Esophagus squamous epithelium (tissue), 4 donors: ENCODE results near the gene ST6GAL1.
"Not testable (repeated sequence)": the region's sequence is repeated elsewhere in the genome, so short reads cannot be mapped to it uniquely, and the experiment has no call there.

Experiments
- POLR2A ChIP-seq, 4 donors: fragments of 450-650 bp; IDR thresholded peaks; one replicate each; pipeline ENCODE4 v1.6.1; 2017; ENCODE audit warnings: antibody characterized with exemption in 4 of 4, mild to moderate bottlenecking in 4 of 4, moderate library complexity in 3 of 4
- TF ChIP-seq, protein P1 (sequence below), 6 experiments: fragments of 450-650 bp in 4 of 6; fragments of 200-600 bp in 2 of 6; sonication (generic) in 2 of 6; IDR thresholded peaks; one replicate each; pipeline ENCODE4 v1.5.1; 2016 to 2019; ENCODE audit warnings: antibody characterized with exemption in 6 of 6, mild to moderate bottlenecking in 4 of 6, moderate library complexity in 4 of 6

DNA sequence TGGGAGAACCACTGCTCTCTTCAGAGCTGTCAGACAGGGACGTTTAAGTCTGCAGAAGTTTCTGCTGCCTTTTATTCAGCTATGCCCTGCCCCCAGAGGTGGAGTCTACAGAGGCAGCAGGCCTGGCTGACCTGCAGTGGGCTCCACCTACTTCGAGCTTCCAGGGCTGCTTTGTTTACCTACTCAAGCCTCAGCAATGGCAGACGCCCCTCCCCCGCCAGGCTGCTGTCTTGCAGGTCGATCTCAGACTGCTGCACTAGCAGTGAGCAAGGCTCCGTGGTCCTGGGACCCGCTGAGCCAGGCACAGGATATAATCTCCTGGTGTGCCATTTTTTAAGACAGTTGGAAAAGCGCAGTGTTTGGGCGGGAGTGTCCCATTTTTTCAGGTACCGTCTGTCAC, 127.5 kb downstream of the ST6GAL1 start:
- TF ChIP-seq, protein P1, sequence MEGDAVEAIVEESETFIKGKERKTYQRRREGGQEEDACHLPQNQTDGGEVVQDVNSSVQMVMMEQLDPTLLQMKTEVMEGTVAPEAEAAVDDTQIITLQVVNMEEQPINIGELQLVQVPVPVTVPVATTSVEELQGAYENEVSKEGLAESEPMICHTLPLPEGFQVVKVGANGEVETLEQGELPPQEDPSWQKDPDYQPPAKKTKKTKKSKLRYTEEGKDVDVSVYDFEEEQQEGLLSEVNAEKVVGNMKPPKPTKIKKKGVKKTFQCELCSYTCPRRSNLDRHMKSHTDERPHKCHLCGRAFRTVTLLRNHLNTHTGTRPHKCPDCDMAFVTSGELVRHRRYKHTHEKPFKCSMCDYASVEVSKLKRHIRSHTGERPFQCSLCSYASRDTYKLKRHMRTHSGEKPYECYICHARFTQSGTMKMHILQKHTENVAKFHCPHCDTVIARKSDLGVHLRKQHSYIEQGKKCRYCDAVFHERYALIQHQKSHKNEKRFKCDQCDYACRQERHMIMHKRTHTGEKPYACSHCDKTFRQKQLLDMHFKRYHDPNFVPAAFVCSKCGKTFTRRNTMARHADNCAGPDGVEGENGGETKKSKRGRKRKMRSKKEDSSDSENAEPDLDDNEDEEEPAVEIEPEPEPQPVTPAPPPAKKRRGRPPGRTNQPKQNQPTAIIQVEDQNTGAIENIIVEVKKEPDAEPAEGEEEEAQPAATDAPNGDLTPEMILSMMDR (IDR thresholded peaks at IDR 0.05), result not testable (repeated sequence)
- TF ChIP-seq POLR2A (IDR thresholded peaks at IDR 0.05), result not testable (repeated sequence)
